AG04450 (cell line): ENCODE results near the gene MRPS21. TPM values are rescaled to one million over a fixed set of nuclear protein-coding genes. Genes with fewer than 3 reads are reported as not detected.

Experiments used
- CTCF ChIA-PET: fragments of 300-600, 350-600 bp; formaldehyde crosslinking; extraction: SDS; loops from one replicate; lab custom pipeline; 2022; ENCODE audit warnings: antibody characterized with exemption, inconsistent platforms; lab: Charles Lee
- POLR2A ChIA-PET: fragments of 350-600 bp; formaldehyde crosslinking; extraction: SDS; loops from one replicate; lab custom pipeline; 2021; ENCODE audit warnings: antibody characterized with exemption, inconsistent platforms; lab: Yijun Ruan, JAX
- DNase-seq: peaks from one replicate; pipeline ENCODE4 v3.0.0-alpha.2; 2011; ENCODE audit warnings: low read depth, low spot score
- H3K27ac ChIP-seq: one replicate; pipeline ENCODE4 v1.5.1; 2012; ENCODE audit warnings: low read depth, low read length, control low read depth
- H3K27me3 ChIP-seq: one replicate; pipeline ENCODE4 v1.6.0; 2012; ENCODE audit warnings: low read length; ENCODE audit not compliant: control insufficient read depth, insufficient read depth
- H3K4me3 ChIP-seq: 2 replicates; pipeline ENCODE4 v1.5.1; 2011; ENCODE audit warnings: mild to moderate bottlenecking, low read depth, low read length, control low read depth
- H3K9me3 ChIP-seq: 2 replicates; pipeline ENCODE4 v1.5.1; 2012; ENCODE audit warnings: low read length; ENCODE audit not compliant: control insufficient read depth, insufficient read depth
- CTCF ChIP-seq: IDR thresholded peaks from 2 replicates; pipeline ENCODE4 v1.5.1; 2011; ENCODE audit warnings: low read depth, low read length, control low read depth, inconsistent platforms
- polyA minus RNA-seq: library from RNA; depleted of rRNA, polyadenylated mRNA; stranded (reverse); fragments of >200 nt; gene quantifications from 2 replicates; pipeline ENCODE4 v1.2.3, GENCODE V29; 2011; rRNA and poly(A)+ RNA removed
- polyA plus RNA-seq: library from polyadenylated mRNA; depleted of rRNA; stranded (reverse); fragments of >200 nt; gene quantifications from 2 replicates; pipeline ENCODE4 v1.2.3, GENCODE V29; 2011; rRNA removed

The MRPS21 gene
- polyA plus RNA-seq (65.2 and 71.0 TPM in 2 replicates), polyA minus RNA-seq (23.2 and 27.3 TPM in 2 replicates)

DNA sequence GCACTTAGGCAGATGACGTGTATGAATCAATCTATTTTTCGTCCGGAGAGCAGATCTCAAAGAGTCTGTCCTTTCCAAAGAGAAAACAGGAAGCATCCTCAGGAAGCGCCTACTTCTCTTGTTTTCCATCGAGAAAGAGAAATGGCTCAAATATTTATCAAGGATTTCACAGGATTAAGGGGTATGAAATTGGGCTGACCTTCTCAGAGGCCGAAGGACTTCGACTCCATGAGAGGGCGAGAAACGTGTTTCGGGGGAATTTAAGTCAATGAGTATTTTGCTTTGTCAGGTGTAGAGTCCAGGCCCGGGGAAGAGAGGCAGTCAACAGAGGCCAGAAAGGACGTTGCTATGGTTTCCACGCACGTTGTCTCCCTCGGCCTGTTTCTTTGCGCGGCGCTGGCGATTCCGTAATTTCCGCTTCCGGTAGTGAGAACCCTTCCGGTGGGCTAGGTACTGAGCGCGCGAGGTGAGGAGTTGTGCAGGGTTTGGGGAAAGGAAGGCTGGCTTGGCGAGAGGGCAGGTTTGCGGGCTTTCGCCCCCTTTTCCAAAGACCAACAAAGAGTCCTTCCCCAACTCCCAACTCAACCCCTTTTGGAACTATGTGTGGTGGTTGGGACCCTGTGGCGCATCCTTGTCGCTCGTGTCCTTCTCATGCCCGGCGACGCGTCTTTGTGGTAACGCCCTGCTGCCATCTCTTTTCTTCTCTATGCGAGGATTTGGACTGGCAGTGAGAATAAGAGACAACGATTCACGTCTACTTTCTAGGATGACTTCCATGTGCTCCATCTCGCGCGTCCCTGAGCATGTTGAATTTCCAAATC is at the start of gene MRPS21:
TSS of gene MRPS21 (plus strand) at position 429 of the 821 bp plus-strand sequence. CDS start 506 bp downstream, outside the sequence.
- ChIA-PET CTCF (no interaction called here), POLR2A (no interaction called here)
- H3K4me3 ChIP-seq, result peak within 1 kb of the TSS; percentile 74
- peak; percentile 55 for DNase-seq
- no peak for TF ChIP-seq CTCF
- no peaks in the 10 kb centered on the region for H3K27me3 ChIP-seq
- H3K9me3 ChIP-seq, result no peaks in the 10 kb centered on the region
- peak within 1 kb of the TSS; percentile 50 for H3K27ac ChIP-seq

DNA sequence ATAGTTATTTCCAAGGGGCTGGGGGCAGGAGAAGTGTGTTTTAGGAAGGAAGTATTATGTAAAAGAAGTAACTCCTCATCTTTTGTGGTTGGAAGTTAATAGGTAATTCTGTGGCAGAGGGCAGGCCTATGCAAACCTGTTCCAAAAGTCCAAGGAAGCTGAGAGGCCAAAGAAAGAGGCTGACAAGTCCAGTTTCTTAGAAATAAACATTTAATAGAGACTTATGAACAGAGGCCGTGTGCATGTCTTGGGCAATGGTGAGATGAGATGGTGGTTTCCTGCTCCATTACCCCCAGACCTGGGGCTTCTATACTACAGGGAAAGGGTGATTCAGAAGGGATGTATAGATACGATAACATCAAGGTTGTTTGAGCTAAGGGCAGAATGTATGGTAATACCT is 43.7 kb upstream of the MRPS21 start:
- POLR2A ChIA-PET, result interaction anchor here (0.8 kb wide), 1 partner anchor 19 kb away, joined by 3 read pairs; the partner anchor contains the start of gene APH1A
- Histone ChIP-seq H3K4me3 (no peak overlapping the region), H3K9me3 (no peaks in the 10 kb centered on the region), H3K27ac (no peak overlapping the region), H3K27me3 (no peaks in the 10 kb centered on the region)
- TF ChIP-seq CTCF, result no peak
- no peak for DNase-seq
- CTCF ChIA-PET, result interaction anchor here (0.6 to 1.8 kb wide), 4 partner anchors 19 to 361 kb away, joined by 3 to 5 read pairs (median 4); partner anchors contain the start of gene APH1A

- H3K27ac ChIP-seq, result no peak overlapping the region
- H3K9me3 ChIP-seq, result no peaks in the 10 kb centered on the region
- ChIA-PET POLR2A (interaction anchor here (0.6 to 1.4 kb wide), 3 partner anchors 13 to 373 kb away, joined by 3 to 6 read pairs (median 4); partner anchors contain the start of genes APH1A and ENSA), CTCF (interaction anchor here (0.5 to 7.7 kb wide), 29 partner anchors 9 to 305 kb away, joined by 3 to 165 read pairs (median 5); partner anchors contain the start of genes APH1A, C1orf54, CIART and PRPF3)
- TF ChIP-seq CTCF, result no peak
- H3K27me3 ChIP-seq, result peaks cover 5% of the 10 kb centered on the region
- DNase-seq, result no peak
- H3K4me3 ChIP-seq, result no peak overlapping the region
Measured at GRCh38 chr1:150256198-150256553, 37.5 kb upstream of the MRPS21 start.

GRCh38 chr1:150256554-150257341 is 36.9 kb upstream of the MRPS21 start:
- ChIA-PET CTCF (interaction anchor here (0.5 to 7.7 kb wide), 27 partner anchors 9 to 304 kb away, joined by 3 to 165 read pairs (median 5); partner anchors contain the start of genes APH1A, C1orf54, CIART and PRPF3), POLR2A (interaction anchor here (0.6 to 1.4 kb wide), 3 partner anchors 12 to 25 kb away, joined by 3 to 6 read pairs (median 4); partner anchors contain the start of genes APH1A and C1orf54)
- H3K27me3 ChIP-seq, result peaks cover 5% of the 10 kb centered on the region
- no peak overlapping the region for H3K4me3 ChIP-seq
- no peak for DNase-seq
- no peaks in the 10 kb centered on the region for H3K9me3 ChIP-seq
- no peak for TF ChIP-seq CTCF
- no peak overlapping the region for H3K27ac ChIP-seq
